BLaER1 treated with 17β-estradiol and CSF1 and Interleukin-3, amounts not matched to agents 10 nM and 100 nM (cell line): ENCODE results near the gene TYW3.

ENCODE experiments used
- H3K27ac ChIP-seq, 11 experiments: shearing (Covaris generic); formaldehyde crosslinking; 2 replicates each; pipeline ENCODE4 v1.8.1; 2022
- H3K27me3 ChIP-seq, 11 experiments: shearing (Covaris generic); formaldehyde crosslinking; 2 replicates each; pipeline ENCODE4 v1.8.1; 2022
- H3K36me3 ChIP-seq, 11 experiments: shearing (Covaris generic); formaldehyde crosslinking; 2 replicates each; pipeline ENCODE4 v1.8.1; 2022
- H3K4me1 ChIP-seq, 10 experiments: shearing (Covaris generic); formaldehyde crosslinking; 2 replicates each; pipeline ENCODE4 v1.8.1; 2022
- H3K4me2 ChIP-seq, 11 experiments: shearing (Covaris generic); formaldehyde crosslinking; 2 replicates each; pipeline ENCODE4 v1.8.1; 2022
- H3K4me3 ChIP-seq, 10 experiments: shearing (Covaris generic); formaldehyde crosslinking; 2 replicates each; pipeline ENCODE4 v1.8.1; 2022
- H3K9ac ChIP-seq, 11 experiments: shearing (Covaris generic); formaldehyde crosslinking; 2 replicates each; pipeline ENCODE4 v1.8.1; 2022
- H3K9me3 ChIP-seq, 11 experiments: shearing (Covaris generic); formaldehyde crosslinking; replicated peaks in 1 of 11; 2 replicates each; pipeline ENCODE4 v1.8.1; 2022
- H4K20me1 ChIP-seq, 11 experiments: shearing (Covaris generic); formaldehyde crosslinking; 2 replicates each; pipeline ENCODE4 v1.8.1; 2022
- Cebpa-rat ChIP-seq, 11 experiments: shearing (Covaris generic); IDR thresholded peaks; 2 replicates each; pipeline ENCODE4 v1.8.1; 2022

Gene TYW3

DNA sequence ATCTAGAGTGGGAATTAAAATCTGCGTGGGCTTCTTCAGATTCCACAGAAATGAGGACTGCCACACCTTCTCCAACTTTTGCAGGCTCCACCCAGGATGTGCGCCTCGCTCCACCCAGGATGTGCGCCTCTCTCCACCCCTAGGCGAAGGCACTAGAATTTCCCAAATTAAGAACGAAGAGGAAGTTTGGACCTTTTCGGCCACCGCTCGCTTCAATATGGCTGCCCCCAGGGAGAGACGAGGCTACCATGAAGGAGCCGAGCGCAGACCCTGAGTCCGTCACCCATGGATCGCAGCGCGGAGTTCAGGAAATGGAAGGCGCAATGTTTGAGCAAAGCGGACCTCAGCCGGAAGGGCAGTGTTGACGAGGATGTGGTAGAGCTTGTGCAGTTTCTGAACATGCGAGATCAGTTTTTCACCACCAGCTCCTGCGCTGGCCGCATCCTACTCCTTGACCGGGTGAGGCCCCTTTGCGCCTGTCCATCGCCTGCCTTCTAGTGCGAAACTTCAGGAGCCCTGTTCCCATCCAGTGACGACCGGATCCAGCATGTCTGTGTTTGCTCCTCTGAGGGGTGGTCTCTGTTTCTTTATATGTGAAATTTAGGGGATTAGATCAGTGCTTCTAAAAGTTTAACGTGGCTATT, at the start of gene TYW3, which contains the start of gene CRYZ:
Gene TYW3 (plus strand): TSS at position 193 of the 644 bp plus-strand sequence. CDS start 93 bp downstream, at position 286.
Gene CRYZ (minus strand): TSS at position 91 of the 644 bp plus-strand sequence. CDS start 8,229 bp downstream, outside the sequence.
- peak within 1 kb of the TSS; percentile 80 to 94 (median 84) for H3K4me2 ChIP-seq
- H3K4me3 ChIP-seq: peak within 1 kb of the TSS; percentile 69 to 89 (median 85)
- peaks cover 0 to 22% (median 4%) of the 10 kb centered on the region in 11 experiments; a peak in 5 of 22 replicates for H4K20me1 ChIP-seq
- H3K27me3 ChIP-seq: no peaks in the 10 kb centered on the region
- H3K9ac ChIP-seq: peak within 1 kb of the TSS; percentile 87 to 97 (median 93)
- peaks cover 0 to 20% (median 6%) of the 10 kb centered on the region in 11 experiments; a peak in 9 of 22 replicates for H3K9me3 ChIP-seq
- peaks cover 18 to 39% (median 34%) of the 10 kb centered on the region in 11 experiments for H3K36me3 ChIP-seq
- TF ChIP-seq Cebpa-rat (IDR thresholded peaks at IDR 0.05): no peak
- peak within 1 kb of the TSS; percentile 87 to 98 (median 95) for H3K27ac ChIP-seq
- peaks cover 20 to 37% (median 27%) of the 10 kb centered on the region in 10 experiments for H3K4me1 ChIP-seq

DNA sequence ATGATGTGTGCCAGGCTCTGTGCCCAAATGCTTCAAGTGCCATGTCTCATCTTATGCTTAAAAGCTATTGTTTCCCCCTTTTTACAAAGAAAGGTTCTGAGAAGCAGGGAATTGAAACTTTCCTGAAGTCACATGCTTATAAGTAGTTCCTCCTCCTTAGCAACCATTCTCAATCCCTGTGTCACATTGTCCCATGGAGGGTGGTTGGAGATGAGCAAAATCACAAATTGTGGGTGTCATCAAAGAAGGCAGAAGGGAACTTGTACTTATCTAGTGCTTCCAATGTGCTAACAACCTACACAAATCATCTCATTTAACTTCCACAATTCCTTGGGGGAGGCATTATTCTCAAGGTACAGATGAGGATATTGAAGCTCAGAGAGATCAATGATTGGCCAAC, 49.3 kb upstream of the TYW3 start:
- no peak for TF ChIP-seq Cebpa-rat (IDR thresholded peaks at IDR 0.05)
- Histone ChIP-seq H3K9me3 (no peaks in the 10 kb centered on the region), H3K36me3 (no peaks in the 10 kb centered on the region), H3K4me3 (no peak overlapping the region), H3K4me2 (peak overlapping the region in 2 of 11 experiments; percentile 38 to 41; a peak in 4 of 22 replicates), H4K20me1 (no peaks in the 10 kb centered on the region), H3K4me1 (peaks cover 10 to 23% (median 17%) of the 10 kb centered on the region in 10 experiments; a peak in 19 of 20 replicates), H3K9ac (no peak overlapping the region), H3K27me3 (no peaks in the 10 kb centered on the region), H3K27ac (no peak overlapping the region)

GRCh38 chr1:74684301-74684700, 48.7 kb upstream of the TYW3 start:
- no peak overlapping the region for H3K27ac ChIP-seq
- H4K20me1 ChIP-seq: no peaks in the 10 kb centered on the region
- H3K36me3 ChIP-seq: no peaks in the 10 kb centered on the region
- peak overlapping the region in 1 of 11 experiments; percentile 38; a peak in 2 of 22 replicates for H3K4me2 ChIP-seq
- no peaks in the 10 kb centered on the region for H3K27me3 ChIP-seq
- no peaks in the 10 kb centered on the region for H3K9me3 ChIP-seq
- no peak for TF ChIP-seq Cebpa-rat (IDR thresholded peaks at IDR 0.05)
- peaks cover 10 to 23% (median 17%) of the 10 kb centered on the region in 10 experiments; a peak in 19 of 20 replicates for H3K4me1 ChIP-seq
- no peak overlapping the region for H3K4me3 ChIP-seq
- H3K9ac ChIP-seq: no peak overlapping the region

DNA sequence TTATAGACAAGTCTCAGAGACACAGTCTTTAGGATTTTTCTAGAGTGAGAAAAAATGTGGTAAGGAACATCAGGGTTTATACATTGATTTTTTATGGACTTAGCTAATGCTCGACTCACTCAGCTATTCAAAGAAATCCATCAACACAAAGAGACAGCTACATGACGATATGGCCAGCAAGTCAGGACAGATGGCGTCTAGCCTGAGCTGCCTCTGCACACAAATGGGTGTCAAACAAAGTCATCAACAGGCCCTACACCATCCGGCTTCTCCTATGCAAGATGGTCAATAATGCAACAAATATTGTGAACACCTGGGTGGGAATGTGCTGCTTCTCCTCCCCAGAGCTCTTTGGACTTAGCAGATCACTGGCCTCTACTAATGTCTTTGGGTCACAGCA, 46.0 kb upstream of the TYW3 start:
- Histone ChIP-seq H3K27me3 (no peaks in the 10 kb centered on the region), H3K27ac (no peak overlapping the region), H3K9ac (no peak overlapping the region), H3K36me3 (no peaks in the 10 kb centered on the region), H4K20me1 (no peaks in the 10 kb centered on the region), H3K4me3 (no peak overlapping the region), H3K9me3 (no peaks in the 10 kb centered on the region), H3K4me1 (peaks cover 0 to 15% (median 0%) of the 10 kb centered on the region in 10 experiments; a peak in 5 of 20 replicates), H3K4me2 (no peak overlapping the region)
- TF ChIP-seq Cebpa-rat (IDR thresholded peaks at IDR 0.05): no peak

- no peaks in the 10 kb centered on the region for H4K20me1 ChIP-seq
- H3K36me3 ChIP-seq: no peaks in the 10 kb centered on the region
- TF ChIP-seq Cebpa-rat (IDR thresholded peaks at IDR 0.05): peak in 4 of 11 experiments; percentile 18 to 61 (median 36); a peak in 4 of 22 replicates
- H3K4me1 ChIP-seq: no peaks in the 10 kb centered on the region
- peak overlapping the region in 2 of 11 experiments; percentile 9 to 22; a peak in 1 of 22 replicates for H3K9ac ChIP-seq
- no peak overlapping the region for H3K4me2 ChIP-seq
- H3K9me3 ChIP-seq: no peaks in the 10 kb centered on the region
- H3K4me3 ChIP-seq: no peak overlapping the region
- H3K27ac ChIP-seq: no peak overlapping the region
- H3K27me3 ChIP-seq: no peaks in the 10 kb centered on the region
These were observed 43.2 kb upstream of the TYW3 start for GRCh38 chr1:74689621-74690363.

GRCh38 chr1:74690364-74690696, 42.6 kb upstream of the TYW3 start:
- Histone ChIP-seq H3K4me2 (no peak overlapping the region), H3K36me3 (no peaks in the 10 kb centered on the region), H3K27me3 (no peaks in the 10 kb centered on the region), H3K27ac (no peak overlapping the region), H4K20me1 (no peaks in the 10 kb centered on the region), H3K4me1 (no peaks in the 10 kb centered on the region), H3K4me3 (no peak overlapping the region), H3K9me3 (no peaks in the 10 kb centered on the region), H3K9ac (peak overlapping the region in 2 of 11 experiments; percentile 9 to 22; a peak in 1 of 22 replicates)
- TF ChIP-seq Cebpa-rat (IDR thresholded peaks at IDR 0.05): no peak

GRCh38 chr1:74690909-74691308, 42.0 kb upstream of the TYW3 start:
- Histone ChIP-seq H3K36me3 (no peaks in the 10 kb centered on the region), H3K9ac (no peak overlapping the region), H3K4me3 (no peak overlapping the region), H3K9me3 (no peaks in the 10 kb centered on the region), H4K20me1 (no peaks in the 10 kb centered on the region), H3K4me1 (no peaks in the 10 kb centered on the region), H3K4me2 (no peak overlapping the region), H3K27ac (no peak overlapping the region), H3K27me3 (no peaks in the 10 kb centered on the region)
- no peak for TF ChIP-seq Cebpa-rat (IDR thresholded peaks at IDR 0.05)

DNA sequence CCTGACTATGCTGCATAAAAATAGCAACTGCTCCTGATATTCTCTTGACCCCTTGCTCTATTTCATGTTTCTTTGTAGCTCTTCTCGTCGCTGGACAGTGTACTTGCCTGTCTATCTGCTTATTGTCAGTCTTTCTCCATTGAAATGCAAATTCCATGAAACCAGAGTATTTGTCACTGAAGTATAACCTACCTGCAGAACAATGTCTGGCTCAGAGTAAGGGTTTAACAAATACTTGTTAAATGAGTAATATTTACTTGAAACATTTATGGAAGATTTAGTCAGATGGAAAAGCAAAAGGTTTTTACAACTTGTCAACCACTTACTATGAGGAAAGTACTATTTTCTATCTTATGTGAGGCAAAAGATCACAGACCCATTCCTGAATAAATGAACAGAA, 39.5 kb upstream of the TYW3 start:
- no peak overlapping the region for H3K4me3 ChIP-seq
- H3K27me3 ChIP-seq: no peaks in the 10 kb centered on the region
- H3K27ac ChIP-seq: no peak overlapping the region
- no peaks in the 10 kb centered on the region for H3K9me3 ChIP-seq
- no peak overlapping the region for H3K4me2 ChIP-seq
- TF ChIP-seq Cebpa-rat (IDR thresholded peaks at IDR 0.05): no peak
- no peak overlapping the region for H3K9ac ChIP-seq
- H3K4me1 ChIP-seq: no peaks in the 10 kb centered on the region
- no peaks in the 10 kb centered on the region for H4K20me1 ChIP-seq
- no peaks in the 10 kb centered on the region for H3K36me3 ChIP-seq

GRCh38 chr1:74697832-74698231, 35.1 kb upstream of the TYW3 start:
- Histone ChIP-seq H3K27me3 (no peaks in the 10 kb centered on the region), H3K36me3 (peaks cover 0 to 6% (median 0%) of the 10 kb centered on the region in 11 experiments; a peak in 2 of 22 replicates), H3K9ac (no peak overlapping the region), H4K20me1 (no peaks in the 10 kb centered on the region), H3K9me3 (no peaks in the 10 kb centered on the region), H3K4me2 (no peak overlapping the region), H3K27ac (no peak overlapping the region), H3K4me3 (no peak overlapping the region), H3K4me1 (no peaks in the 10 kb centered on the region)
- no peak for TF ChIP-seq Cebpa-rat (IDR thresholded peaks at IDR 0.05)
